Chondrocyte (in vitro differentiated cells): ENCODE measurements around the gene ZNRF4. TPM values are rescaled to one million over a fixed set of nuclear protein-coding genes. Genes with fewer than 3 reads are reported as not detected.
A peak's percentile ranks its signal among the peaks of the same experiment; 100 is the strongest.
"Not testable (repeated sequence)": the region's sequence is repeated elsewhere in the genome, so short reads cannot be mapped to it uniquely, and the experiment has no call there.

ENCODE experiments used
- DNase-seq: peaks from one replicate; pipeline ENCODE4 v3.0.0; 2021; ENCODE audit warnings: mixed read lengths, low spot score
- H3K27ac Mint-ChIP-seq: one replicate; pipeline ENCODE4 v1.8.0; 2021; ENCODE audit warnings: mild to moderate bottlenecking, moderate library complexity, mixed read lengths; ENCODE audit not compliant: unreplicated experiment
- H3K27me3 Mint-ChIP-seq: 2 replicates; pipeline ENCODE4 v1.8.0; 2021; ENCODE audit warnings: low read depth, mixed read lengths
- H3K36me3 Mint-ChIP-seq: 2 replicates; pipeline ENCODE4 v1.8.0; 2021; ENCODE audit warnings: low read depth, mixed read lengths
- H3K4me1 Mint-ChIP-seq: 2 replicates; pipeline ENCODE4 v1.8.0; 2021; ENCODE audit warnings: low read depth, mild to moderate bottlenecking, mixed read lengths
- H3K4me3 Mint-ChIP-seq: one replicate; pipeline ENCODE4 v1.8.0; 2021; ENCODE audit warnings: mild to moderate bottlenecking, moderate library complexity, mixed read lengths; ENCODE audit not compliant: unreplicated experiment
- H3K9me3 Mint-ChIP-seq: 2 replicates; pipeline ENCODE4 v1.8.0; 2021; ENCODE audit warnings: low read depth, mixed read lengths
- CTCF ChIP-seq: fragments of 200-600 bp; sonication (generic); IDR thresholded peaks from 2 replicates; pipeline ENCODE4 v1.5.0; 2021; ENCODE audit warnings: antibody characterized with exemption, mild to moderate bottlenecking, moderate library complexity
- total RNA-seq: library from RNA; stranded (reverse); gene quantifications from 3 replicates; pipeline ENCODE4 v1.2.1, GENCODE V29; 2021

Gene ZNRF4
- total RNA-seq, 1 donor from 2014 or later: not detected

- no peak for DNase-seq
- Mint-ChIP-seq H3K27me3 (peaks cover 11% of the 10 kb centered on the region), H3K4me1 (peaks cover 17% of the 10 kb centered on the region), H3K36me3 (no peaks in the 10 kb centered on the region), H3K9me3 (no peaks in the 10 kb centered on the region), H3K4me3 (peak overlapping the region; percentile 66), H3K27ac (no peak overlapping the region)
- TF ChIP-seq CTCF: no peak
These were observed 18.9 kb upstream of the ZNRF4 start for GRCh38 chr19:5436106-5436947.

GRCh38 chr19:5436948-5437306, 18.3 kb upstream of the ZNRF4 start:
- Mint-ChIP-seq H3K4me3 (peak overlapping the region; percentile 66), H3K9me3 (no peaks in the 10 kb centered on the region), H3K36me3 (no peaks in the 10 kb centered on the region), H3K27ac (no peak overlapping the region), H3K27me3 (peaks cover 11% of the 10 kb centered on the region), H3K4me1 (peaks cover 17% of the 10 kb centered on the region)
- TF ChIP-seq CTCF: no peak
- no peak for DNase-seq

GRCh38 chr19:5438756-5439155, 16.5 kb upstream of the ZNRF4 start:
- not testable (repeated sequence) for H3K9me3 Mint-ChIP-seq, H3K27ac Mint-ChIP-seq, H3K4me3 Mint-ChIP-seq, DNase-seq, H3K36me3 Mint-ChIP-seq
- H3K4me1 Mint-ChIP-seq: peaks cover 17% of the 10 kb centered on the region
- peaks cover 11% of the 10 kb centered on the region for H3K27me3 Mint-ChIP-seq

- H3K9me3 Mint-ChIP-seq: no peaks in the 10 kb centered on the region
- no peak overlapping the region for H3K4me3 Mint-ChIP-seq
- peaks cover 11% of the 10 kb centered on the region for H3K27me3 Mint-ChIP-seq
- no peak for TF ChIP-seq CTCF
- no peak overlapping the region for H3K27ac Mint-ChIP-seq
- H3K36me3 Mint-ChIP-seq: no peaks in the 10 kb centered on the region
- DNase-seq: no peak
- H3K4me1 Mint-ChIP-seq: peaks cover 17% of the 10 kb centered on the region
These were observed 15.8 kb upstream of the ZNRF4 start for GRCh38 chr19:5439452-5439851.

- Mint-ChIP-seq H3K27ac (no peak overlapping the region), H3K9me3 (no peaks in the 10 kb centered on the region), H3K4me3 (no peak overlapping the region), H3K4me1 (peaks cover 8% of the 10 kb centered on the region), H3K36me3 (no peaks in the 10 kb centered on the region), H3K27me3 (peaks cover 11% of the 10 kb centered on the region)
- no peak for DNase-seq
- TF ChIP-seq CTCF: no peak
These were observed 14.9 kb upstream of the ZNRF4 start for GRCh38 chr19:5440299-5440698.

- no peak overlapping the region for H3K27ac Mint-ChIP-seq
- no peaks in the 10 kb centered on the region for H3K36me3 Mint-ChIP-seq
- no peak for TF ChIP-seq CTCF
- H3K4me1 Mint-ChIP-seq: peaks cover 3% of the 10 kb centered on the region
- DNase-seq: no peak
- H3K27me3 Mint-ChIP-seq: peaks cover 19% of the 10 kb centered on the region
- H3K9me3 Mint-ChIP-seq: no peaks in the 10 kb centered on the region
- no peak overlapping the region for H3K4me3 Mint-ChIP-seq
These were observed 11.5 kb upstream of the ZNRF4 start for GRCh38 chr19:5443723-5444122.
